H1 (cell line): Measurements from ENCODE around the gene UHRF2. TPM values are rescaled to one million over a fixed set of nuclear protein-coding genes. Genes with fewer than 3 reads are reported as not detected.

ENCODE experiments used
- CTCF ChIA-PET: fragments of 300-600 bp; sonication (Branson Sonifier 250); formaldehyde crosslinking; loops from one replicate; lab custom pipeline; 2021; ENCODE audit not compliant: partially characterized antibody; lab: Charles Lee
- POLR2A ChIA-PET: fragments of 300-600 bp; sonication (Branson Sonifier 250); formaldehyde crosslinking; loops from one replicate; lab custom pipeline; 2021; ENCODE audit warnings: inconsistent platforms; ENCODE audit not compliant: partially characterized antibody; lab: Charles Lee
- DNase-seq, 2 experiments: peaks; one replicate each; pipeline versions ENCODE4 v3.0.0 to v3.0.0-alpha.2; 2010 to 2022; ENCODE audit warnings: low spot score in 2 of 2, low read depth in 1 of 2, mixed read lengths in 1 of 2
- FAIRE-seq: peaks from 2 replicates; lab custom pipeline; 2011; peaks lifted over from hg19 to GRCh38; lab: Jason Lieb, UNC
- H2AFZ ChIP-seq: 2 replicates; pipeline ENCODE4 v1.8.1; 2012; ENCODE audit warnings: low read length, inconsistent platforms
- H2AK5ac ChIP-seq: 2 replicates; pipeline ENCODE4 v1.6.1; 2013; ENCODE audit warnings: low read depth, low read length
- H2BK120ac ChIP-seq: replicated peaks from 2 replicates; pipeline ENCODE3; 2013; ENCODE audit warnings: low read depth, low read length, inconsistent platforms
- H2BK12ac ChIP-seq: 2 replicates; pipeline ENCODE4 v1.6.1; 2013; ENCODE audit warnings: low read depth, low read length
- H2BK15ac ChIP-seq: 2 replicates; pipeline ENCODE4 v1.6.1; 2013; ENCODE audit warnings: low read length
- H2BK20ac ChIP-seq: 2 replicates; pipeline ENCODE4 v1.6.1; 2013; ENCODE audit warnings: low read length
- H2BK5ac ChIP-seq: 2 replicates; pipeline ENCODE4 v1.6.1; 2013; ENCODE audit warnings: low read depth, low read length
- H3K14ac ChIP-seq: 2 replicates; pipeline ENCODE4 v1.6.1; 2013; ENCODE audit warnings: inconsistent platforms; ENCODE audit not compliant: insufficient read length
- H3K18ac ChIP-seq: 2 replicates; pipeline ENCODE4 v1.6.1; 2013; ENCODE audit warnings: low read length; ENCODE audit errors: extremely low read depth
- H3K23ac ChIP-seq: 2 replicates; pipeline ENCODE4 v1.6.1; 2013; ENCODE audit warnings: inconsistent platforms; ENCODE audit not compliant: insufficient read length
- H3K23me2 ChIP-seq: 2 replicates; pipeline ENCODE4 v1.6.1; 2013; ENCODE audit warnings: low read depth, low read length
- H3K27ac ChIP-seq: 2 replicates; pipeline ENCODE4 v1.6.1; 2011; ENCODE audit warnings: low read depth, low read length, inconsistent platforms
- H3K27me3 ChIP-seq, 4 experiments: replicated peaks in 1 of 4; 1 replicate in 1 of 4; 2 replicates in 3 of 4; pipeline versions ENCODE4 v1.6.1 to v1.8.1; 2011 to 2013; ENCODE audit warnings: low read length in 3 of 4, mild to moderate bottlenecking in 3 of 4, inconsistent platforms in 2 of 4, mixed read lengths in 2 of 4, moderate library complexity in 1 of 4; ENCODE audit not compliant: control insufficient read depth in 3 of 4, insufficient read depth in 3 of 4; ENCODE audit errors: extremely low read depth in 1 of 4
- H3K36me3 ChIP-seq, 4 experiments: 2 replicates each; pipeline versions ENCODE4 v1.6.1 to v1.8.1; 2011 to 2013; ENCODE audit warnings: mild to moderate bottlenecking in 4 of 4, low read length in 3 of 4, moderate library complexity in 2 of 4, control low read depth in 1 of 4, inconsistent platforms in 1 of 4; ENCODE audit not compliant: insufficient read depth in 4 of 4, control insufficient read depth in 2 of 4
- H3K4ac ChIP-seq: replicated peaks from 2 replicates; pipeline ENCODE3; 2013; ENCODE audit warnings: low read length, low read depth, mixed read lengths, inconsistent platforms; ENCODE audit not compliant: insufficient read length
- H3K4me1 ChIP-seq, 4 experiments: replicated peaks in 1 of 4; 1 replicate in 1 of 4; 2 replicates in 3 of 4; pipeline versions ENCODE4 v1.6.1 to v1.8.1; 2011 to 2013; ENCODE audit warnings: low read length in 3 of 4, inconsistent platforms in 2 of 4, mixed read lengths in 1 of 4; ENCODE audit not compliant: insufficient read depth in 4 of 4, control insufficient read depth in 3 of 4
- H3K4me2 ChIP-seq, 2 experiments: 2 replicates each; pipeline versions ENCODE4 v1.6.1 to v1.8.1; 2011 to 2013; ENCODE audit warnings: low read depth in 2 of 2, low read length in 2 of 2, control low read depth in 1 of 2, inconsistent platforms in 1 of 2, mild to moderate bottlenecking in 1 of 2; ENCODE audit not compliant: insufficient read depth in 1 of 2
- H3K4me3 ChIP-seq, 4 experiments: fragments of 200-600, 300-600 bp in 1 of 4; sonication (generic), shearing (Covaris generic), sonication (Bioruptor Twin) in 1 of 4; 2 replicates each; pipeline versions ENCODE4 v1.5.1 to v1.8.1; 2011 to 2016; ENCODE audit warnings: low read length in 4 of 4, low read depth in 3 of 4, control low read depth in 2 of 4, inconsistent platforms in 2 of 4, mild to moderate bottlenecking in 2 of 4, mixed read lengths in 1 of 4, moderate library complexity in 1 of 4; ENCODE audit not compliant: insufficient read depth in 2 of 4; ENCODE audit errors: extremely low read depth in 1 of 4
- H3K56ac ChIP-seq: replicated peaks from 2 replicates; pipeline ENCODE3; 2013; ENCODE audit warnings: low read depth, mild to moderate bottlenecking, mixed read lengths, low read length, inconsistent platforms; ENCODE audit not compliant: insufficient read length
- H3K79me1 ChIP-seq: 2 replicates; pipeline ENCODE4 v1.6.1; 2013; ENCODE audit warnings: low read depth, low read length, control low read depth
- H3K79me2 ChIP-seq, 2 experiments: 2 replicates each; pipeline versions ENCODE4 v1.6.1 to v1.8.1; 2012 to 2013; ENCODE audit warnings: low read length in 2 of 2, mild to moderate bottlenecking in 2 of 2, inconsistent platforms in 1 of 2; ENCODE audit not compliant: insufficient read depth in 2 of 2, control insufficient read depth in 1 of 2
- H3K9ac ChIP-seq, 4 experiments: replicated peaks in 1 of 4; 1 replicate in 1 of 4; 2 replicates in 3 of 4; pipeline versions ENCODE4 v1.6.1 to v1.8.1; 2011 to 2013; ENCODE audit warnings: low read depth in 3 of 4, low read length in 3 of 4, control low read depth in 2 of 4, mild to moderate bottlenecking in 2 of 4, moderate library complexity in 2 of 4, inconsistent platforms in 1 of 4; ENCODE audit errors: extremely low read depth in 1 of 4
- H3K9me3 ChIP-seq, 2 experiments: 2 replicates each; pipeline versions ENCODE4 v1.6.1 to v1.8.1; 2012 to 2013; ENCODE audit warnings: mild to moderate bottlenecking in 2 of 2, moderate library complexity in 2 of 2, control low read depth in 1 of 2, inconsistent platforms in 1 of 2, low read depth in 1 of 2, low read length in 1 of 2, mixed read lengths in 1 of 2; ENCODE audit not compliant: insufficient read depth in 2 of 2
- H4K20me1 ChIP-seq, 2 experiments: replicated peaks in 1 of 2; 2 replicates each; pipeline versions ENCODE3 to v1.8.1; 2011 to 2013; ENCODE audit warnings: inconsistent platforms in 2 of 2, low read length in 2 of 2, mild to moderate bottlenecking in 1 of 2; ENCODE audit not compliant: insufficient read depth in 2 of 2, control insufficient read depth in 1 of 2
- H4K5ac ChIP-seq: 2 replicates; pipeline ENCODE4 v1.6.1; 2013; ENCODE audit warnings: low read length, low read depth, mixed read lengths, inconsistent platforms; ENCODE audit not compliant: insufficient read length
- H4K8ac ChIP-seq: 2 replicates; pipeline ENCODE4 v1.8.0; 2013; ENCODE audit warnings: mild to moderate bottlenecking, moderate library complexity, low read length, inconsistent platforms; ENCODE audit not compliant: insufficient read depth; ENCODE audit errors: extremely low read depth
- H4K91ac ChIP-seq: replicated peaks from 2 replicates; pipeline ENCODE3; 2013; ENCODE audit warnings: low read length, mixed read lengths, inconsistent platforms; ENCODE audit not compliant: insufficient read length
- WGBS, 2 experiments: shearing (Covaris generic) in 1 of 2; methylation state at CpG; one replicate each; pipeline versions ENCODE4 v1.1.6 to v1.1.7; 2013 to 2015; ENCODE audit warnings: low lambda C conversion rate in 2 of 2, mixed read lengths in 2 of 2, inconsistent platforms in 1 of 2, low coverage in 1 of 2, missing lambda C conversion rate in 1 of 2; ENCODE audit not compliant: insufficient replicate concordance in 2 of 2, insufficient coverage in 1 of 2, insufficient read length in 1 of 2; ENCODE audit errors: extremely low coverage in 1 of 2, missing lambda C conversion rate in 1 of 2; 5-methylcytosine and 5-hydroxymethylcytosine counted together
- polyA plus RNA-seq, 7 experiments: library from polyadenylated mRNA; depleted of rRNA in 3 of 7; stranded (reverse) in 5 of 7; unstranded in 2 of 7; fragments of >200 nt in 5 of 7; fragments of 200-250 nt in 2 of 7; gene quantifications; 1 replicate in 5 of 7; 2 replicates in 1 of 7; 4 replicates in 1 of 7; pipeline versions ENCODE4 v1.2.1 to v1.2.3, GENCODE V29; 2011 to 2013; ENCODE audit warnings: missing spikeins in 2 of 7, mixed read lengths in 2 of 7
- total RNA-seq: library from RNA; stranded (reverse); fragmentation: NEBNext Ultra II Directional; extraction: Animal tissue kit (Norgen Biotek cat#: 25700); gene quantifications from 2 replicates; pipeline ENCODE4 v1.2.1, GENCODE V29; 2021
- TF ChIP-seq, protein P1 (sequence below): IDR thresholded peaks from 2 replicates; pipeline ENCODE4 v1.6.1; 2012; ENCODE audit warnings: inconsistent platforms

UHRF2 gene
- total and polyA plus RNA-seq, 2 of the 8 experiments (the other 6 are each of a cell fraction or from before 2014, with no cell fraction given) = 31.8 to 48.0 TPM

DNA sequence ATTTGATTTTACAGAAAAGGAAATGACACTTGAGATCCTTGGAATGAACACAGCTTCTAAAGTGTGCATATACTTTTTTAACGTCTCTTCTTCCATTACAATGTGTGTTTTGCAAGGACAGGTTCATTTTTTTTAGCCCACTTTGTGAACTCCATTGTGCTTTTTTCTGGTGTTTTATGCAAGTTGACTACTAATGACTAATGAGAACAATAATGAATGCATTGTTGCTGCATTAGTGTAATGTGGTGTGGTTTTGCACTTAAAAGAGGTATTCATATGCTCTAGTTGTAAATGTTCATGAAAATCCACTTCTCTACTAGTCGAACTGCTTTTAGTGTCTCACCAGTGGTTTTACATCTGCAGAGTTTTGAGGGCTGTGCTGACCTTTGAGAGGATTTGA lies 93.6 kb downstream of the UHRF2 start:
- no peak overlapping the region for H2BK120ac ChIP-seq
- DNase-seq (no peak), FAIRE-seq (no peak)
- no peaks in the 10 kb centered on the region for H3K9me3 ChIP-seq
- no peak overlapping the region for H3K4me2 ChIP-seq
- no peak overlapping the region for H4K5ac ChIP-seq
- no peak overlapping the region for H3K23ac ChIP-seq
- no peak overlapping the region for H4K8ac ChIP-seq
- H3K27ac ChIP-seq = no peak overlapping the region
- no peak overlapping the region for H2BK5ac ChIP-seq
- WGBS, 2 experiments = 93% methylated on average over 2 of the region's 2 CpGs; no CpG with 5 or more reads in 1 of the 2 experiments
- H2BK12ac ChIP-seq = no peak overlapping the region
- no peaks in the 10 kb centered on the region for H3K79me2 ChIP-seq
- no peak overlapping the region for H2BK15ac ChIP-seq
- no peak overlapping the region for H3K4ac ChIP-seq
- H3K18ac ChIP-seq = no peak overlapping the region
- no peak overlapping the region for H3K4me3 ChIP-seq
- no peak overlapping the region for H3K56ac ChIP-seq
- H2BK20ac ChIP-seq = no peak overlapping the region
- no peak overlapping the region for H3K9ac ChIP-seq
- ChIA-PET CTCF (no interaction called here), POLR2A (interaction anchor here (0.7 kb wide), 1 partner anchor 93 kb away, joined by 3 read pairs; no protein-coding TSS in a partner anchor)
- no peaks in the 10 kb centered on the region for H3K4me1 ChIP-seq
- no peak overlapping the region for H2AK5ac ChIP-seq
- no peak overlapping the region for H2AFZ ChIP-seq
- no peaks in the 10 kb centered on the region for H4K20me1 ChIP-seq
- H3K36me3 ChIP-seq = peaks cover 2 to 35% (median 16%) of the 10 kb centered on the region in 4 experiments; a peak in 7 of 8 replicates
- peaks cover 2% of the 10 kb centered on the region; the same call in 1 of the 2 replicates for H3K79me1 ChIP-seq
- H3K23me2 ChIP-seq = no peaks in the 10 kb centered on the region
- no peaks in the 10 kb centered on the region for H3K27me3 ChIP-seq
- H4K91ac ChIP-seq = no peak overlapping the region
- H3K14ac ChIP-seq = no peak overlapping the region
- TF ChIP-seq, protein P1, sequence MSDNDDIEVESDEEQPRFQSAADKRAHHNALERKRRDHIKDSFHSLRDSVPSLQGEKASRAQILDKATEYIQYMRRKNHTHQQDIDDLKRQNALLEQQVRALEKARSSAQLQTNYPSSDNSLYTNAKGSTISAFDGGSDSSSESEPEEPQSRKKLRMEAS = no peak
